Stomach (tissue), 9 donors: ENCODE data around the gene EPB41L2. TPM values are rescaled to one million over a fixed set of nuclear protein-coding genes. Genes with fewer than 3 reads are reported as not detected.

Source experiments
- DNase-seq, 2 donors: peaks; one replicate each; pipeline versions ENCODE4 v3.0.0 to v3.0.0-alpha.2; 2013 to 2019
- H3K27ac ChIP-seq, 5 donors: fragments of 200-600 bp in 4 of 5; sonication (generic) in 4 of 5; one replicate each; pipeline ENCODE4 v1.5.1; 2013 to 2019; ENCODE audit warnings: mild to moderate bottlenecking in 1 of 5, moderate library complexity in 1 of 5
- H3K27me3 ChIP-seq, 3 donors: fragments of 200-600 bp; sonication (generic); one replicate each; pipeline ENCODE4 v1.5.1; 2017 to 2019; ENCODE audit warnings: mixed run types in 1 of 3
- H3K36me3 ChIP-seq, 4 donors: fragments of 200-600 bp; sonication (generic); 1 replicate in 3 of 4; 2 replicates in 1 of 4; pipeline ENCODE4 v1.5.1; 2016 to 2019
- H3K4me1 ChIP-seq, 4 donors: fragments of 200-600 bp; sonication (generic); one replicate each; pipeline ENCODE4 v1.5.1; 2016 to 2019
- H3K4me3 ChIP-seq, 4 donors: fragments of 200-600 bp; sonication (generic) in 3 of 4; one replicate each; pipeline ENCODE4 v1.5.1; 2016 to 2019; ENCODE audit warnings: mild to moderate bottlenecking in 1 of 4
- H3K9me3 ChIP-seq, 4 donors: fragments of 200-600 bp; sonication (generic); one replicate each; pipeline ENCODE4 v1.5.1; 2016 to 2019
- EP300 ChIP-seq: sonication (generic); formaldehyde crosslinking; IDR thresholded peaks from one replicate; pipeline ENCODE4 v1.6.1; 2017; ENCODE audit warnings: antibody characterized with exemption
- POLR2A ChIP-seq, 4 donors: fragments of 450-650 bp; IDR thresholded peaks; one replicate each; pipeline ENCODE4 v1.6.1; 2016; ENCODE audit warnings: antibody characterized with exemption in 4 of 4, control low read depth in 2 of 4, mild to moderate bottlenecking in 1 of 4, moderate library complexity in 1 of 4
- POLR2AphosphoS5 ChIP-seq, 3 donors: sonication (generic); formaldehyde crosslinking; IDR thresholded peaks; one replicate each; pipeline ENCODE4 v1.6.1; 2016; ENCODE audit warnings: antibody characterized with exemption in 3 of 3
- WGBS, 5 donors: extraction: QIAGEN DNeasy Blood & Tissue Kit in 3 of 5; methylation state at CpG; one replicate each; pipeline versions ENCODE4 v1.1.5 to v1.1.7; 2013 to 2018; 5-methylcytosine and 5-hydroxymethylcytosine counted together
- intact Hi-C: fragments of 100-400 bp; cut with DNase I; formaldehyde crosslinking; loops from one replicate; pipeline ENCODE4 v1.15.1; 2023; ENCODE audit warnings: low total_unique reads
- polyA plus RNA-seq, 3 donors: library from polyadenylated mRNA; stranded (reverse); fragments of 200-250 nt; gene quantifications; one replicate each; pipeline ENCODE4 v1.2.3, GENCODE V29; 2013
- total RNA-seq, 5 donors: library from RNA; depleted of rRNA; stranded (reverse); fragments of >200 nt; gene quantifications; one replicate each; pipeline versions ENCODE4 v1.1.0 to v1.2.3, GENCODE V29; 2014 to 2016
- TF ChIP-seq, protein P1 (sequence below), 7 experiments: fragments of 450-650 bp in 4 of 7; fragments of 200-600 bp in 3 of 7; sonication (generic) in 3 of 7; IDR thresholded peaks; one replicate each; pipeline ENCODE4 v1.5.1; 2016 to 2019; ENCODE audit warnings: antibody characterized with exemption in 7 of 7, control low read depth in 2 of 7, mild to moderate bottlenecking in 1 of 7
- donor health status: healthy with polysubstance abuse.
- donor health status: Bipolar disorder and iron deficiency.
- donor health status: healthy.

Gene EPB41L2
- total and polyA plus RNA-seq, 8 donors, result 12.5 to 238 (median 30.2) TPM

- TF ChIP-seq POLR2A (IDR thresholded peaks at IDR 0.05), result no peak
- no peak for TF ChIP-seq POLR2AphosphoS5 (IDR thresholded peaks at IDR 0.05)
- TF ChIP-seq, protein P1, sequence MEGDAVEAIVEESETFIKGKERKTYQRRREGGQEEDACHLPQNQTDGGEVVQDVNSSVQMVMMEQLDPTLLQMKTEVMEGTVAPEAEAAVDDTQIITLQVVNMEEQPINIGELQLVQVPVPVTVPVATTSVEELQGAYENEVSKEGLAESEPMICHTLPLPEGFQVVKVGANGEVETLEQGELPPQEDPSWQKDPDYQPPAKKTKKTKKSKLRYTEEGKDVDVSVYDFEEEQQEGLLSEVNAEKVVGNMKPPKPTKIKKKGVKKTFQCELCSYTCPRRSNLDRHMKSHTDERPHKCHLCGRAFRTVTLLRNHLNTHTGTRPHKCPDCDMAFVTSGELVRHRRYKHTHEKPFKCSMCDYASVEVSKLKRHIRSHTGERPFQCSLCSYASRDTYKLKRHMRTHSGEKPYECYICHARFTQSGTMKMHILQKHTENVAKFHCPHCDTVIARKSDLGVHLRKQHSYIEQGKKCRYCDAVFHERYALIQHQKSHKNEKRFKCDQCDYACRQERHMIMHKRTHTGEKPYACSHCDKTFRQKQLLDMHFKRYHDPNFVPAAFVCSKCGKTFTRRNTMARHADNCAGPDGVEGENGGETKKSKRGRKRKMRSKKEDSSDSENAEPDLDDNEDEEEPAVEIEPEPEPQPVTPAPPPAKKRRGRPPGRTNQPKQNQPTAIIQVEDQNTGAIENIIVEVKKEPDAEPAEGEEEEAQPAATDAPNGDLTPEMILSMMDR (IDR thresholded peaks at IDR 0.05), result no peak
- TF ChIP-seq EP300, result no peak
- Histone ChIP-seq H3K27ac (no peak overlapping the region), H3K27me3 (no peaks in the 10 kb centered on the region), H3K4me1 (no peaks in the 10 kb centered on the region), H3K36me3 (no peaks in the 10 kb centered on the region), H3K4me3 (no peak overlapping the region), H3K9me3 (peaks cover 0 to 9% (median 4%) of the 10 kb centered on the region in 4 donors)
- intact Hi-C loops, result no loop called here
- no peak for DNase-seq
- WGBS, 5 donors, result 94 to 100% (median 95%) methylated on average over 2 of the region's 2 CpGs
Measured at GRCh38 chr6:131084982-131085381, 21.9 kb upstream of the EPB41L2 start.

DNA sequence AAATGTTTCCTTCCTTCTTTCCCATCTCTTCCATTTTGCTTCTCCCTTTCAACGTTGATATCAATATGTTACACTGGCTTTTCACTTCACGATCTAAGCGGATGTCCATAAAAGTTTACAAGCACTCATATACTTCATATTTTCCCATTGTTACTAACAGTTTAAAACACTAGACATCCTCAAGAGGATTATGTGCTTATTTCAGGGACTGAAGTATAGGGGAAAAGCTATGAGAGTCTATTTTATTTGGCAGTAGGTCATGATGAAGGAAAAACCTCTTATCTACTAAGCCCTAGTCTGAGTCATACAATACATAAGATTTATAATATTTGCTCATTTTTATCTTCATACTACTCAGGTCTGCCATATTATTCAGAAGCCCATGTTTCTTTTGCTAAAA lies 20.6 kb upstream of the EPB41L2 start:
- Histone ChIP-seq H3K4me1 (no peaks in the 10 kb centered on the region), H3K27ac (no peak overlapping the region), H3K36me3 (no peaks in the 10 kb centered on the region), H3K9me3 (peaks cover 0 to 9% (median 4%) of the 10 kb centered on the region in 4 donors), H3K27me3 (no peaks in the 10 kb centered on the region), H3K4me3 (no peak overlapping the region)
- TF ChIP-seq EP300, result no peak
- no peak for TF ChIP-seq POLR2AphosphoS5 (IDR thresholded peaks at IDR 0.05)
- no peak for TF ChIP-seq POLR2A (IDR thresholded peaks at IDR 0.05)
- TF ChIP-seq, protein P1 (IDR thresholded peaks at IDR 0.05), result no peak
- DNase-seq, result no peak
- 58 to 81% (median 68%) methylated on average over 3 of the region's 3 CpGs for WGBS, 5 donors
- intact Hi-C loops, result no loop called here

DNA sequence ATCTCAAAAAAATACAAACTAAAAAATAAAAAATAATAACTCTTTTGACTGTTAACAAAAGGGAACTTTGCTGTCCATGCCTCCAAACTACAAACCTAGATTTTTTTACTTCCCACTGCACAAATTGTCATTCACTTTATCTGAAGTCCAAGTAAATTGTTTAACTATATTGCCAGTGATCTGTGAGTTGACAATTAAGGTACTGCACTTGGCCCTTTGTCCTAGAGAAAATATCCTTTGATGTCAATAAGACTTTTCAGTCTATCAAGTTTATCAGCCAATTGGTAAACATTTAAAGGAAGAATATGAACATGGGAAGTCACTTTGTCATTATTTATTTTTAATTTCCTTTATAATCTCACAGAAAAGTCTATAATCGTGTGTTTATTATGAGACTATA lies 19.3 kb upstream of the EPB41L2 start:
- intact Hi-C loops, result no loop called here
- no peak overlapping the region for H3K27ac ChIP-seq
- H3K9me3 ChIP-seq, result peaks cover 0 to 9% (median 4%) of the 10 kb centered on the region in 4 donors
- no peaks in the 10 kb centered on the region for H3K27me3 ChIP-seq
- TF ChIP-seq, protein P1 (IDR thresholded peaks at IDR 0.05), result no peak
- no peak for TF ChIP-seq POLR2AphosphoS5 (IDR thresholded peaks at IDR 0.05)
- no peak for TF ChIP-seq POLR2A (IDR thresholded peaks at IDR 0.05)
- TF ChIP-seq EP300, result no peak
- no peak overlapping the region for H3K4me3 ChIP-seq
- DNase-seq, result no peak
- no peaks in the 10 kb centered on the region for H3K36me3 ChIP-seq
- no peaks in the 10 kb centered on the region for H3K4me1 ChIP-seq
- WGBS, 5 donors, result 18 to 44% (median 31%) methylated on average over 1 of the region's 1 CpG

- no peak for DNase-seq
- Histone ChIP-seq H3K4me3 (no peak overlapping the region), H3K36me3 (no peaks in the 10 kb centered on the region), H3K4me1 (no peaks in the 10 kb centered on the region), H3K9me3 (no peaks in the 10 kb centered on the region), H3K27ac (no peak overlapping the region), H3K27me3 (no peaks in the 10 kb centered on the region)
- intact Hi-C loops, result no loop called here
- TF ChIP-seq EP300 (no peak), POLR2AphosphoS5 (IDR thresholded peaks at IDR 0.05) (no peak)
- WGBS, 5 donors, result 92 to 96% (median 95%) methylated on average over 6 of the region's 6 CpGs
Measured at GRCh38 chr6:131080084-131080483, 17.0 kb upstream of the EPB41L2 start.

GRCh38 chr6:131073577-131073976 lies 10.5 kb upstream of the EPB41L2 start:
- Histone ChIP-seq H3K9me3 (no peaks in the 10 kb centered on the region), H3K27me3 (no peaks in the 10 kb centered on the region), H3K27ac (no peak overlapping the region), H3K4me3 (no peak overlapping the region), H3K36me3 (no peaks in the 10 kb centered on the region), H3K4me1 (no peaks in the 10 kb centered on the region)
- DNase-seq, result no peak
- WGBS, 5 donors, result 87 to 97% (median 92%) methylated on average over 2 of the region's 2 CpGs
- intact Hi-C loops, result no loop called here
- TF ChIP-seq POLR2A (IDR thresholded peaks at IDR 0.05), result no peak
- no peak for TF ChIP-seq EP300
- TF ChIP-seq POLR2AphosphoS5 (IDR thresholded peaks at IDR 0.05), result no peak
- TF ChIP-seq, protein P1 (IDR thresholded peaks at IDR 0.05), result no peak
